HG03558 (cell line): ENCODE measurements around the gene DLX1.
"Not testable (repeated sequence)": the region's sequence is repeated elsewhere in the genome, so short reads cannot be mapped to it uniquely, and the experiment has no call there.

ENCODE experiments used
- ATAC-seq: cut with Tn5 transposase; IDR thresholded peaks from one replicate; pipeline ENCODE4 v1.9.1; 2021; ENCODE audit warnings: moderate number of reproducible peaks; ENCODE audit not compliant: unreplicated experiment; ENCODE audit errors: extremely low read depth

Gene DLX1

GRCh38 chr2:172107690-172108586 lies 22.6 kb downstream of the DLX1 start:
- ATAC-seq = no peak

GRCh38 chr2:172108587-172108930 lies 23.3 kb downstream of the DLX1 start:
- no peak for ATAC-seq

- ATAC-seq = no peak
Observed at GRCh38 chr2:172109256-172109987, 24.1 kb downstream of the DLX1 start.

GRCh38 chr2:172109988-172110811 lies 24.9 kb downstream of the DLX1 start:
- no peak for ATAC-seq

- no peak for ATAC-seq
Observed at GRCh38 chr2:172113617-172114016, 28.3 kb downstream of the DLX1 start.

- ATAC-seq = not testable (repeated sequence)
Observed at GRCh38 chr2:172114176-172114575, 28.9 kb downstream of the DLX1 start.

- no peak for ATAC-seq
Observed at GRCh38 chr2:172114579-172114978, 29.3 kb downstream of the DLX1 start.

GRCh38 chr2:172116107-172116506 lies 30.8 kb downstream of the DLX1 start:
- no peak for ATAC-seq

GRCh38 chr2:172119089-172119488 lies 33.8 kb downstream of the DLX1 start:
- no peak for ATAC-seq

GRCh38 chr2:172120118-172120517 lies 34.8 kb downstream of the DLX1 start:
- no peak for ATAC-seq

GRCh38 chr2:172128484-172128883 lies 43.2 kb downstream of the DLX1 start:
- ATAC-seq = no peak

- ATAC-seq = no peak
Observed at GRCh38 chr2:172129404-172129803, 44.1 kb downstream of the DLX1 start.

GRCh38 chr2:172131713-172132555 lies 46.6 kb downstream of the DLX1 start:
- ATAC-seq = no peak

GRCh38 chr2:172134270-172134669 lies 49.0 kb downstream of the DLX1 start:
- no peak for ATAC-seq

GRCh38 chr2:172135446-172135845 lies 50.1 kb downstream of the DLX1 start:
- ATAC-seq = no peak

- no peak for ATAC-seq
Observed at GRCh38 chr2:172137109-172137508, 51.8 kb downstream of the DLX1 start.

GRCh38 chr2:172137943-172138342 lies 52.6 kb downstream of the DLX1 start:
- ATAC-seq = no peak

- not testable (repeated sequence) for ATAC-seq
Observed at GRCh38 chr2:172138727-172139126, 53.4 kb downstream of the DLX1 start.
